SH-SY5Y (cell line): ENCODE data around the gene DIDO1.

ENCODE experiments used
- GATA2 ChIP-seq: IDR thresholded peaks from 2 replicates; pipeline ENCODE4 v1.6.1; 2011; ENCODE audit warnings: mild to moderate bottlenecking, low read depth, low read length
- GATA3 ChIP-seq: IDR thresholded peaks from 2 replicates; pipeline ENCODE4 v1.6.1; 2011; ENCODE audit warnings: low read depth, mild to moderate bottlenecking, low read length, moderate library complexity

The DIDO1 gene

GRCh38 chr20:62917720-62918119 lies 8.6 kb downstream of the DIDO1 start:
- TF ChIP-seq GATA2 = no peak
- no peak for TF ChIP-seq GATA3

- TF ChIP-seq GATA3 (no peak), GATA2 (no peak)
Measured at GRCh38 chr20:62916703-62917476, 9.4 kb downstream of the DIDO1 start.

- no peak for TF ChIP-seq GATA2
- no peak for TF ChIP-seq GATA3
Measured at GRCh38 chr20:62914970-62915457, 11.3 kb downstream of the DIDO1 start.

- TF ChIP-seq GATA2 = no peak
- no peak for TF ChIP-seq GATA3
Measured at GRCh38 chr20:62914436-62914835, 11.9 kb downstream of the DIDO1 start.

- no peak for TF ChIP-seq GATA2
- TF ChIP-seq GATA3 = no peak
Measured at GRCh38 chr20:62913043-62913630, 13.2 kb downstream of the DIDO1 start.

- TF ChIP-seq GATA3 (no peak), GATA2 (no peak)
Measured at GRCh38 chr20:62911701-62912280, 14.5 kb downstream of the DIDO1 start.

GRCh38 chr20:62910777-62911497 lies 15.4 kb downstream of the DIDO1 start:
- TF ChIP-seq GATA3 = no peak
- no peak for TF ChIP-seq GATA2

GRCh38 chr20:62910217-62910766 lies 16.0 kb downstream of the DIDO1 start:
- no peak for TF ChIP-seq GATA3
- no peak for TF ChIP-seq GATA2

GRCh38 chr20:62908971-62909791 lies 17.1 kb downstream of the DIDO1 start:
- TF ChIP-seq GATA3 = no peak
- no peak for TF ChIP-seq GATA2

- TF ChIP-seq GATA3 = no peak
- TF ChIP-seq GATA2 = no peak
Measured at GRCh38 chr20:62907384-62908317, 18.7 kb downstream of the DIDO1 start.

GRCh38 chr20:62906647-62907375 lies 19.5 kb downstream of the DIDO1 start:
- TF ChIP-seq GATA3 = no peak
- TF ChIP-seq GATA2 = no peak
